Measurements from ENCODE around the gene DNPH1.
A peak's percentile ranks its signal among the peaks of the same experiment; 100 is the strongest.

DNPH1 gene

DNA sequence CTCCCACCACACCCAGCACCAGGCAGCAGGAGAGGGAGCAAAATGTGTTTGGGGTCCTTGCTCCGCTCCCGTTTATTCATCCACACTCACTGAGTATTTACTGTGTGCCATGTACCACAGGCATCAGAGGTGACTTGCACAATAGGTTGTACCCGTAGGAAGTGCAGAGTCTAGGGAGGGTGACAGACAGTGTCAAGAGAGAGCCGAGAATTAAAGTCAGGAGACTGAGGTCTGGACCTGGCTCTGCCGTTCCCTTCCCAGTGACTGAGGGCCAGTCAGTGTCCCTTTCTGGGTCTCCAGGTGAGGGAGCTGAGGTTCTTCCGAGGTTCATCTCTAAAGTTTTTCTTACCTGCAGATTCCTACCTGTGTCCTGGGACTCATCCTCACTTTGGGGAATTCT is 36.3 kb upstream of the DNPH1 start:
- intact Hi-C loops (cut with DNase I) = no loop called here

DNA sequence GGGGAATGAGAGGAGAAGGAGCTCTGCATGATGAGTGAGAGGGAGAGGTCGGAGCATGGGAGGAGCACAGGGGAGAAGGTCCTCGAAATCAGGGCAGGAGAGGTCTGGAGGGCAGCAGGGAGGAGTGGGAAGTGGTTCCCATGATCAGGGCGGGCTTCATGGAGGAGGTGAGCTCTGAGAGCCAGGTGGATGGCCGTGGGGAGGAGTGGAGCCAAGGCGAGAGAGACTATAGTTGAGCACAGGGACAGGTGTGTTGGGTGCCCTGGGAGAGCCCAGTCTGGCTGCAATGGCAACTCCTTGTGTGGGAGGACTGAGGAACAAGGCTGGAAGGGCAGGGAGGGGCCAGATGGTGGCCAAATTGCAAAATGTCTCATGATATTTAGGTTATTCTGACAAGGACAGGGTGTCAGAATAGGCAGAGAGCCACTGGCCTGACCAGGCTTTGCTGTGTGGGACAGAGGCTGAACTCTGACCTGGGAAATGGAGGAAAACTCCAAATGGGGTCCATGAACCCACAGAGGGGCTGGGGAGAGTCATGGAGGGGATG is 35.4 kb upstream of the DNPH1 start:
- intact Hi-C loops (cut with DNase I) = no loop called here

More for the DNA sequence above, 36.3 kb upstream of the DNPH1 start:
- no peak for DNase-seq

DNA sequence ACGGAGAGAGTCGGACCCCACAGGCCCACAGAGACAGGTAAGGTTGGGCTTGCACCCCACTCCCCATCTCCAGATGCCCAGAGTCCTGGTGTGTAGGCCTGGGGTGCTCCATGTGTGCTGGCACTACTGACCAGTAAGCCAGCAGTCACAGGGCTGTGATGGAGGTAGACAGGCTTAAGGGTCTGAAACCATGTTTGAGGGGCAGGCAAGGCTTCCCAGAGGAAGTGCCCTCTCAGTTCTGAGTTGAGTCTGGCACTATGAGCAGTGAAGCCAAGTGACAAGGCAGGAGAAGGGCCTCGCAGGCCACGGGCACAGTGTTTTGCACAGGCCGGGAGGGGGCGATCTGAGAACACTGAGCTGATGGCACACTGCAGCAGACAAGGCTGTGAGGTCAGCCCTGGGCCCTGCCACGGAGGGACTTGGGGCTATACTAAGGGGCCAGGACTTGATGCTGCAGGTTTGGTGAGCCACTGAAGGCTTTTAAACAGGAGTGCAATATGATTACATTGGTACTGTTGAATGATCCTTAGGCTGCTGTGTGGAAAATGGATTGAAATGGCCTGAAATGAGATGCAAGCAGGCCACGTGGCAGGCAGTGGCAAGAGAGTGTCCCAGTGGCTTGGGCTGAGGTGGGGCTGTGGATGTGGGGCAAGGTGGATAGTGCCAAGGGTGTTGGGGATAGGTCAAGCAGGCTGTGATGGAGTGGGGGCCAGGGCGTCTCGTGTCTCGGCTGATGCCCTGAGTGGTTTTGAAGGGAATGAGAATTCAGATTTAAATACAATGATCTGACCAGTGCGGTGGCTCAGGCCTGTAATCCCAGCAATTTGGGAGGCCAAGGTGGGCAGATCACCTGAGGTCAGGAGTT is 34.3 kb upstream of the DNPH1 start:
- intact Hi-C loops (cut with DNase I) = no loop called here
- DNase-seq = peak; percentile 28 to 80 (median 64)

More for the DNA sequence above, 35.4 kb upstream of the DNPH1 start:
- no peak for DNase-seq

DNA sequence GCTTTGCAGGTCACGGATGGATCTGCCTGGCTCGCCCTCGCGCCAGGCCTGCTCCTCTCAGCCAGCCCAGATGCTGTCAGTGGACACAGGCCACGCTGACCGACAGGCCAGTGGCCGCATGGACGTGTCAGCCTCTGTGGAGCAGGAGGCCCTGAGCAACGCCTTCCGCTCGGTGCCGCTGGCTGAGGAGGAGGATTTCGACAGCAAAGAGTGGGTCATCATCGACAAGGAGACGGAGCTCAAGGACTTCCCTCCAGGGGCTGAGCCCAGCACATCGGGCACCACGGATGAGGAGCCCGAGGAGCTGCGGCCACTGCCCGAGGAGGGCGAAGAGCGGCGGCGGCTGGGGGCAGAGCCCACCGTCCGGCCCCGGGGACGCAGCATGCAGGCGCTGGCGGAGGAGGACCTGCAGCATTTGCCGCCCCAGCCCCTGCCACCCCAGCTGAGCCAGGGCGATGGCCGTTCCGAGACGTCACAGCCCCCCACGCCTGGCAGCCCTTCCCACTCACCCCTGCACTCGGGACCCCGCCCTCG is 33.6 kb upstream of the DNPH1 start:
- intact Hi-C loops (cut with DNase I) = no loop called here
- no peak for DNase-seq

DNA sequence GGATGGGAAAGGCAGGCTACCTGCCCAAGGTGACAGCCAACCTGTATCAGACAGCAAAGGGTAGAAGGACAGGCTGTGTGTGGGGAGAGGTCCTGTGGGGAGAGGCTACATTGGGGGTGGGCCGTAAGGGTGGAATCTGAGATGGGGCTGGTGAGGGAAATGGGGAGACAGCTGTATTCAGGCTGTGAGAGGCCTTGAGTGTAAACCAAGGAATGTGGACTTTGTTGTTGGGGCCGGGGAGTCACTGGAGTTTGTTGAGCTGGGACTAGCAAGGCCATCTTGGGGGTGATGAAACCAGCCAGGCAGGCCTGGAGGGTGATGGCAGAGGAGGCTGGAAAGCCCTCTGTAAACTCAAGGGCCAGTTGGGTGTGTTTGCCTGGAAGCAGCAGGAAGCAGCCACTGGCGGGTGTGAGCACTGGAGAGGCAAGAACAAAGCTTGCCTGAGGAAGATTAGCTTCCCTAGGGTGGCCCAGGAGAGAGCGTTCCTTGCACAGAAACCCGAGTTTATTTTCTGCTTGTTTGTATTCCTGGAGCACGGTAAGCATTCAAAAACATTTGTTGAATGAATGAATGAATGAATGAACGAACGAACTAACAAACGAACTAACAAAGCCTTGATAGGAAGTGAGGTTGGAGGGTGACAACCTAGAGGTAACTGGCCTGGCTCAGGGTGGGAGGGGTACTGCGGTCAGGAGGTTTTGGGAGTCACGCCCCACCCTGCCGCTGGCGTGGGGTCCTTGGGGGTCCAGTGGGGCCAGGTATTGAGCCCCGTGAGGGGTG is 32.9 kb upstream of the DNPH1 start:
- DNase-seq = no peak

DNA sequence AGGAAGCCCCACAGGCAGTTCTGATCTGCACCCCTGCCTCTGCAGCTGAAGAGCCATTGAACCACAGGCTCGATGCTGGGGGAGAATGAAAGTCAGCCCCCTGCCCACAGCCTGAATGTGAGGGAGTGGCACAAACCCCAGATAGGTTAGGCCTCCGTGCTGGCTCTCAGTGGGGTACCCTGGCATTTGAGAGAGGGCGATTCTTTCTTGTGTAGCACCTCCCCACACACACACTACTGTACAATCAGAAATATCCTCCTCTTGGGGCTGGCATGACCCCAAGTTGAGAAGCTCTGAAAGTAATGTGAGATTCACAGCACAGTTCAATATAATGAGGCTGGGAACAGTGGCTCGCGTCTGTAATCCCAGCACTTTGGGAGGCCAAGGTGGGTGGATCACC is 31.9 kb upstream of the DNPH1 start:
- intact Hi-C loops (cut with DNase I) = no loop called here
- DNase-seq = no peak

More for the DNA sequence above, 32.9 kb upstream of the DNPH1 start:
- intact Hi-C loops (cut with DNase I) = no loop called here

DNA sequence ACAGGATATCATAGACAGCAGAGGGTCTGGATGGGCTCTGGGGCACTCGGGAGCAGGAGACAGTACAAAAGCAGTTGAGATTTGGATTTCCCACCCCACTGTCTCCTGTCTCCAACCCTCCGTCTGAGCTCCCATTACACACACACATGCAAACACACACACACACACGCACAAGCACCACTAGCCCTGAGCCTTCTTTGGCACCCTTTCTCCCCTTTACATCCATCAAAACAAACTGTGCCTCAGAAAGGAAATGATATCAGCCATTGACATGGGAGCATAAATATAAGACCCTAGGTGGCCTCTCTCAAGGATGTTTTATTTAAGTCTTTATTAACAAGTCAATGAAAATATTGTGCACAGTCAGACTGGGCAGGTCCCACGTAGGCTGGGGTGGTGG is 31.5 kb upstream of the DNPH1 start:
- DNase-seq = no peak
- intact Hi-C loops (cut with DNase I) = no loop called here

DNA sequence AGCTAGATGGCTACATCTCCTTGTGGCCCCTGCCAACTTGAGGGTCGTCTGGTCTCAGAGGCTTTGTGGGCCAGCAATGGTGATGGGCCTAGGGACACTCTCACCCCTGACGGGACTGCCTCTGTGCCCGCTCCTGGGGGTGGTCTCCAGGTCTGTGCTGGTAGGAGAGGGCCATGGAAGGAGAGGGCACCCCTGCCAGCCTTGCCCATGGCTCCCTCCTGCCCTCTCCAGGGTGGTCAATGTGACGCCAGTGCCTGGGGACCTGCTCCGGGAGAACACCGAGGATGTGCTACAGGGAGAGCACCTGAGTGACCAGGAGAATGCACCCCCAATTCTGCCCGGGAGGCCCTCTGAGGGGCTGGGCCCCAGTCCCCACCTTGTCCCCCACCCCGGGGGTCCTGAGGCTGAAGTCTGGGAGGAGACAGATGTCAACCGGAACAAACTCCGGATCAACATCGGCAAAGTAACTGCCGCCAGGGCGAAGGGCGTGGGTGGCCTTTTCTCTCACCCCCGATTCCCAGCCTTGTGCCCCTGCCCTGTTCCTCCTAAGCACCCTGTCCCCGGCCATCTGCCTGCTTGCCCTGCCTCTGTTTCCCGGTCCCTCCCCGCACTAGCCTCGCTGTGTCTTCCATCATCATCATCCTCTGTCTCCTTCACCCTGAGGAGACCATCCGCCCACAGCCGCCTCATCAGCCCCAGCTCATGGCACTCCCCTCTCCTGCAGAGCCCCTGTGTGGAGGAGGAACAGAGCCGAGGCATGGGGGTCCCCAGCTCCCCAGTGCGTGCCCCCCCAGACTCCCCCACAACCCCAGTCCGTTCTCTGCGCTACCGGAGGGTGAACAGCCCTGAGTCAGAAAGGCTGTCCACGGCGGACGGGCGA is 29.8 kb upstream of the DNPH1 start:
- DNase-seq = no peak
- intact Hi-C loops (cut with DNase I) = no loop called here

DNA sequence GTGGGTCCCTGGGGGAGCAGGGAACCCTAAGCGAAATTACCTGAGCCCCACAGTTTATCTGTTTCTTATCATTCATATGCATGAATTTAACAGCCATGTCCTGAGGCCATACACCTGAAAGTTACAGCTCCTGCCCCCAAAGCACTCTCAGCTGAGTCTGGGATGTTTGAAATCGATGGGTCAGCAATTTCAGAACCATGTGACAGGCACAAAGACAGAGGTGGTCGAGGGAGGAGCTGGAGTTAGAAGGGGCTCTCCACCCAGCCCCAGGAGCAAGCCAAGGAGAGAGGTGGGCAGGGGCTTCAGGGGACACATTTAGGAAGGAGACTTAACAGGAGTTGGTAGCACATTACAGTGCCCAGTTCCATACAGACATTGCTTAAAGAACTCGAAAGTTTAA is 28.9 kb upstream of the DNPH1 start:
- DNase-seq = no peak
- intact Hi-C loops (cut with DNase I) = no loop called here

DNA sequence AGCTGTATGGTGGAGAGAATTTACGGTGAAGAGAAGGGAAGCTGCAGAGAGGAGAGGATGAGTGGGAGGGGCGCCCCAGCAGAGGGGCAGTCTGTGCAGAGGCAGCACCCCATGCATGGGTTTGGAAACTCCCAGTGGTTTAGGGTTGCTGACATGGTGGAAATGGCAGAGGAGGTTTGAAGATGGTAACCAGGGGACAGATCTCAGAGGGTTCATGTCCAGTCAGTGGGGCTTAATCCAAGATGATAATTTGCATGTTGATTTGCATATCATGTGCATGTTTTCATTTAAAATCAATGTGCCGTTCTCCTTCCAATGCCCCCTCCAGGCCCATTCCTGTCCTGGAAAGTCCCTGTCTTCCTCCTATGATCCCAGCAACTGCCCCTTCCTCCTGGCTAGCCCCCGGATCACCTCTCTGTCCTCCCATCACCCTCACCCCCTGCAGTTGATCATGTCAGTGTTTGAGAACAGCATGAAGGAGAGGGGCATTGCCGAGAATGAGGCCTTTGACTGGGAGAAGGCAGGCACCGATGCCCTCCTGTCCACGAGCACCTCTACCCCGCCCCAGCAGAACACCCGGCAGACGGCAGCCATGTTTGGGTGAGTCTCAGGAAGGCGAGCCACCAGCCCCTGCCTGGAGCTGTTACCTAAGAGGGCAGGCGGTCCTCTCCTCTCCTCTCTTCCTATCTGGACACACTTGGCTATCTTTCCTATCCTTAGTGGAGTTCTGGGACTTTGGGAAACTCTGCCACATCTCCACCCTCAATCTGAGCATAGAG is 28.3 kb upstream of the DNPH1 start:
- DNase-seq = no peak
- intact Hi-C loops (cut with DNase I) = no loop called here

DNA sequence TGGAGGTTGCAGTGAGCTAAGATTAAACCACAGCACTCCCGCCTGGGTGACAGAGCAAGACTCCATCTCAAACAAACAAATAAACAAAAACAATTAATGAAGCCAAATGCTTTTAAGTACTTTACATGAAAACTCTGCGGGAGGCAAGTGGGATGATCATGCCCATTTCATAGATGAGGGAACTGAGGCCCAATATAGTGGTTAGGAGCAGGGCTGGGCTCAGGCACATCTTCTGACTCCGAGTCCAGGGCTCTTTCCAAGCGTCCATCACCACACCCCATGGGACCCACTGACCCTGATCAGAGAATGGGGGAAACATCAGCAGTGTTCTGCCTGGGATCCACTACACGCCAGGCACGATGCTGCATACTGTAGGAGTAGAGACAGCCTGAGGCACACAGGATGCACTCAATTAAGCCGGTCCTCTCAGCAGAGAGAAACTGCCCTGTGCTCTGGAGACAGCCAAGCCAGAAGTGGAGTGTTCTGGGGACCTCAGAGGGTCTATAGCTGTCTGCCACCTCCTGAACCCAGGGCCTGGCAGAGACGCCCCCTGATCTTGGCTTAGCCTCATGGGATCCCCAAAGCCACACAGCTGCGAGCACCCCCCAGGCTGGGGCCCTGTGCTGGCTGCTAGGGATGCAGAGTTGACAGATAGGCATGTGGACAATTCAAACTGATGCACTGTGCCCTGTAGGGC is 27.5 kb upstream of the DNPH1 start:
- DNase-seq = no peak
- intact Hi-C loops (cut with DNase I) = no loop called here

DNA sequence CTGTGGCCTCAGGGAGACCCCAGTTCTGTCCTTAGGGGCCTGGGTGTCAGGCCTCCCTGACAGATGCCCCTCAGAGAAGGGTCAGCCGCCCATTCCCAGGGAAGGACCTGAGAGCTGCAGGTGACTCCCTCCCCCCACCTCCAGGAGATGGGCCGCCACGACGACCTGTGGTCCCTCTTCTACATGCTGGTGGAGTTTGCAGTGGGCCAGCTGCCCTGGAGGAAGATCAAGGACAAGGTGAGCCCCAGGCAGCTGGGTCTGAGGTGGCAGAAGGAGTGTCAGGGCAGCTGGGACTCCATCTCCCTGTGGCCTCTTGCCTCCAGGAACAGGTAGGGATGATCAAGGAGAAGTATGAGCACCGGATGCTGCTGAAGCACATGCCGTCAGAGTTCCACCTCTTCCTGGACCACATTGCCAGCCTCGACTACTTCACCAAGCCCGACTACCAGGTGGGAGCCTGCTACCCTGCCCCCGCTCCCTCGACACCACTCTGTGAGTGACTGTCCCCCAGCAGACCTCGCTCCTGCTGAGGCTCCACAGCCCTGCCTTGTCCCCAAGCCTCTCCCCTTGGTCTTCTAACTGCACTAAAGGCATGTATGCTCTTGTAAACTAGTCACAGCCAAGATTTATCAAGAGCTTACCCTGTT is 26.2 kb upstream of the DNPH1 start:
- no peak for DNase-seq
- intact Hi-C loops (cut with DNase I) = no loop called here

DNA sequence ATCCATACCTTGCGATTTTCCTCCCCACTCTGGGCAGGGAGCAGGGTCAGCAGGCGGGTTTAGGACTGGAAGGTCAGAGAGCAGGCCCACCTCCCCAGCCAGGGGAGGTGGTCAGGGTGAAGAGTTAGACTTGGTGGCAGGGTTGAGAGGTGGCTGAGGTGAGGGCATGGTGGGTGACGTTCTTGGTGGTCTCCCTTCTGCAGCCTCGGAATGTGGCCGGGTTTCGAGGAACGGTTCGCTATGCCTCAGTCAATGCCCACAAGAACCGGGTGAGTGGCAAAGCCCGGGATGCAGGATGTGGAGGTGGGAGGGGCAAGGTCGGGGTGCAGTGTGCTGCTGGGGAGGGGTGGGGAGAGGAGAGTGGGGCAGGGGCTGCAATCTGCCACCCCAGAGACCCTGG is 25.6 kb upstream of the DNPH1 start:
- no peak for DNase-seq

DNA sequence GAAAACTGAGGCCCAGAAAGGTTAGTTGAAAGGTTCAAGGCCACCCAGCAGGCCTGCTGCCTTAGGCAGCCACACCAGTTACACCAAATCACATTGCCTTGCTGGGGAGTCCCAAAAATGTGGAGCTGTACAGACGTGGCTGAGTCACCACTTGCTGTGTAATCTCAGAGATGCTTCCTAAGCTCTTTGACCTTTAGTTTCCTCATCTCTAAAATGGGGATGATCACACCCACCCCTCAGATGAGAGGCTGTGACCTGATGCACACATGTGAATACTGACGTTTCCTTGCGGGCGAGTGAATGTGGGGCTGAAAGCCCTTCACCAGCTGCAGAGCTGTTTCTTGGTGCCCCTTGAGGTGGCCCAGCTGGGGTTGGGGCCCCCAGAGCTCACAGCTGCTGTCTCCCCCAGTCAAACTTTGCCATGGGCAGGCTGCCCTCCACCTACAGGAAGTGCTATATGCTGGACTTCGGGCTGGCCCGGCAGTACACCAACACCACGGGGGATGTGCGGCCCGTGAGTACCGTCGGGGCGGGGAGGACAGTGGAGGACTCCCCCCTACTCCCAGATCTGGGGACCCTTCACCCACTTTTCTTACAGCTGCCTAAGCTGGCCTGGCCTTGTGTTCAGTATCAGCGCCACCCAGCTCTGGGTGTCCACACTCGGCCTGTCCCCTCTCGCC is 25.0 kb upstream of the DNPH1 start:
- intact Hi-C loops (cut with DNase I) = no loop called here

More for the DNA sequence above, 25.6 kb upstream of the DNPH1 start:
- intact Hi-C loops (cut with DNase I) = no loop called here

DNA sequence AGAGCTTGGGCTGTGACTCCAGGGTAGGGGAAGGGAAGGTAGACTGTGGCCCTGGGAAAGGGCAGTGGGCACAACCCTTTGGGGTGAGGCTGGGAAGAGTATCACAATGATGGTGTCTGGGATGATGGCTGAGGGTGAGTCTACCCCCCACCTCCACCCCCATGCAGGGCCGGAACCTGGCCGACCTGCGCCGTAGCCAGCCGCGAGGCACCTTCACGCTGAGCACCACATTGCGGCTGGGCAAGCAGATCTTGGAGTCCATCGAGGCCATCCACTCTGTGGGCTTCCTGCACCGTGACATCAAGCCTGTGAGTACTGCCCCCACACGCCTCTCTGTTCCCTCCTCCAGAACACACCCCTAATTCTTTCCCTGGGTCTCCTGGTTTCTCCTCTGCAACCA is 24.1 kb upstream of the DNPH1 start:
- intact Hi-C loops (cut with DNase I) = no loop called here

More for the DNA sequence above, 25.0 kb upstream of the DNPH1 start:
- no peak for DNase-seq

DNA sequence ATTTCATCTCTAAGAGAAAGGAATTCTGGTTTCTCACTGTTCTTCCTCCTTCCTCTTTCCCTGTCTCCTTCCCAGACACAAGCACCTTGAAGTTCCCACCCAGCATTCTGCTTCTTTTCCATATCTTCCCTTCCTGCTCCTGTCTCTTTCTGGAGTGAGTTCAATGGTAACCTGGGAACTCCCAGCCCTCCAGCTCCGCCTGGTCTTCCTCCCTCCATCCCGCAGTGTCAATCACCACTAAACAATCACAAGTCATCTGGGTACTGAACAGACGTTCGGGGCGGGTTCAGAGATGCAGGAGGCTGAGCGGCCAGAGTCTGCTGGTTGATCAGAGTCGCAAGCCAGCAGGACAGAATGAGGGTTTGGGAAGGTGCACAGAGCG is 21.7 kb upstream of the DNPH1 start:
- no peak for DNase-seq
- intact Hi-C loops (cut with DNase I) = no loop called here

More for the DNA sequence above, 24.1 kb upstream of the DNPH1 start:
- DNase-seq = no peak

Measured in head of caudate nucleus (tissue), 42 donors.